Skin epidermis (tissue), 12 donors: ENCODE data around the gene GOLGA8B.
A peak's percentile ranks its signal among the peaks of the same experiment; 100 is the strongest.
"Not testable (repeated sequence)": the region's sequence is repeated elsewhere in the genome, so short reads cannot be mapped to it uniquely, and the experiment has no call there.

ENCODE experiments used
- H3K27ac ChIP-seq, 21 experiments: fragments of 200-600 bp; sonication (generic) in 11 of 21; one replicate each; pipeline ENCODE4 v1.5.0; 2020; ENCODE audit warnings: mild to moderate bottlenecking in 3 of 21, inconsistent platforms in 2 of 21, moderate library complexity in 2 of 21
- H3K4me3 ChIP-seq, 7 experiments: fragments of 200-600 bp; sonication (generic) in 2 of 7; one replicate each; pipeline ENCODE4 v1.5.0; 2020; ENCODE audit warnings: inconsistent platforms in 2 of 7, mild to moderate bottlenecking in 2 of 7, moderate library complexity in 1 of 7

The GOLGA8B gene

GRCh38 chr15:34600923-34601322, 17.5 kb upstream of the GOLGA8B start:
- H3K27ac ChIP-seq: no peak overlapping the region
- H3K4me3 ChIP-seq: no peak overlapping the region

- no peak overlapping the region for H3K27ac ChIP-seq
- H3K4me3 ChIP-seq: no peak overlapping the region
These were observed 15.5 kb upstream of the GOLGA8B start for GRCh38 chr15:34598799-34599585.

GRCh38 chr15:34597316-34597715, 13.9 kb upstream of the GOLGA8B start:
- H3K27ac ChIP-seq: no peak overlapping the region
- no peak overlapping the region for H3K4me3 ChIP-seq

- Histone ChIP-seq H3K27ac (no peak overlapping the region), H3K4me3 (no peak overlapping the region)
These were observed 10.9 kb upstream of the GOLGA8B start for GRCh38 chr15:34594361-34594760.

DNA sequence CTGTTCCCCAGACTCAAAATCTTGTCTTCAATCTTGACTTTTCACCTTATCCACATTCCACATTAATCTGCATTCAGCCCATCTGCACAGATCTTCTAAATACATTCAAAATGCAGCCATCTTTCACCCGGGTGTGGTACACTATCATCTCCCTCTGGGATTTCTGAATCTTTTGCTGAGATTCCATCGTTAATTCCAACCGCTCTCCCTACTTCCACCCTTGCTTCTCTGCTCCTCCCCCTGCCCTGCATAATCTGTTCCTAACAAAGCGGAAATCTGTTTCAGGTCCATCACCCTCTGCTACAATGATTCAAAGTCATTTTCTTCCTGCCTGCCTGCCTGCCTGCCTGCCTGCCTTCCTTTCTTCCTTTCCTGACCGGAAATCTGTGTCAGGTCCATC, 7.9 kb upstream of the GOLGA8B start:
- Histone ChIP-seq H3K4me3 (no peak overlapping the region), H3K27ac (no peak overlapping the region)

DNA sequence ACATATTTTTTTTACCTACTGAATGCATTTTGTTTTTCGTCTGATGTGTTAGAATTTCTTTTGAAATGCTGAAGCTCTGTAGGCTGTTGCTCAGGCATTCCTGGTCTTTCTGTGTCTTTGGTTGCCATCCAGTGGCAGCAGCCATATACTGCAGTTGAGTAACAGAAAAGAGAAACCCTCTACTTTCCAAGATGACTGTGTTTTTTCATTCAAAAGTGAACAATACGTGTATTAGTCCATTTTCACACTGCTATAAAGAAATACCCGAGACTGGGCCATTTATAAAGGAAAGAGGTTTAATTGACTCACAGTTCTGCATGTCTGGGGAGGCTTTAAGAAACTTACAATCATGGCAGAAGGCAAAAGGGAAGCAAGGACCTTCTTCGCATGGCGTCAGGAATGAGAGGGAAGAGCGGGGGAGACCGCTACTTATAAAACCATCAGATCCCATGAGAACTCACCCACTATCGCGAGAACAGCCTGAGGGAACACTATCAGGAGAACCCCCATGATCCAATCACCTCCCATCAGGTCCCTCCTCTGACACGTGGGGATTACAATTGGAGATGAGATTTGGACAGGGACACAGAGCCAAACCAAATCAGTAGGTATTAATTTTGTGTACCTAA, 4.7 kb upstream of the GOLGA8B start:
- H3K27ac ChIP-seq: no peak overlapping the region
- H3K4me3 ChIP-seq: peak overlapping the region in 1 of 7 experiments; percentile 28

DNA sequence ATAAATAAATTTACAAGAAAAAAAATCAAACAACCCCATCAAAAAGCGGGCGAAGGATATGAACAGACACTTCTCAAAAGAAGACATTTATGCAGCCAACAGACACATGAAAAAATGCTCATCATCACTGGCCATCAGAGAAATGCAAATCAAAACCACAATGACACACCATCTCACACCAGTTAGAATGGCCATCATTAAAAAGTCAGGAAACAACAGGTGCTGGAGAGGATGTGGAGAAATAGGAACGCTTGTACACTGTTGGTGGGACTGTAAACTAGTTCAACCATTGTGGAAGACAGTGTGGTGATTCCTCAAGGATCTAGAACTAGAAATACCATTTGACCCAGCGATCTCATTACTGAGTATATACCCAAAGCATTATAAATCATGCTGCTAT, 2.5 kb upstream of the GOLGA8B start:
- H3K4me3 ChIP-seq, H3K27ac ChIP-seq: not testable (repeated sequence)

DNA sequence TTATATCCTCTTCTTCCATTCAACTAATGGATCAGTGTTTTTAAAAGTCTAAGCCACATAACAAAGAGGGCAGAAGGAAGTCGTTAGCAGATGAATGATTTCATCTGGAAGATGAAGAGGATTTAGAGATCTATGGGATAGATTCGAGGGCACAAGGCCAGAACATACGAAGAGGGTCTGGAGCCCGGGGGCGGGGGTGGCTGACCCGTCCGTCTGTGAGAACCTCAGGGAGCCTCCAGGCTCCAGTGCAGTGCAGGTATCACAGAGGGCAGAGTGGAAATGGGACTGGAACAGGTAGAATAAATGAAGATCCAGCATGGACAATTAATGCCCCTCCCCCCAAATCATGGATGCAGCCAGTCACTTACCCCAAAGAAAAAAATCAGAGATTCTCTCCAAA, 1.5 kb upstream of the GOLGA8B start:
- Histone ChIP-seq H3K27ac (no peak overlapping the region), H3K4me3 (no peak overlapping the region)

DNA sequence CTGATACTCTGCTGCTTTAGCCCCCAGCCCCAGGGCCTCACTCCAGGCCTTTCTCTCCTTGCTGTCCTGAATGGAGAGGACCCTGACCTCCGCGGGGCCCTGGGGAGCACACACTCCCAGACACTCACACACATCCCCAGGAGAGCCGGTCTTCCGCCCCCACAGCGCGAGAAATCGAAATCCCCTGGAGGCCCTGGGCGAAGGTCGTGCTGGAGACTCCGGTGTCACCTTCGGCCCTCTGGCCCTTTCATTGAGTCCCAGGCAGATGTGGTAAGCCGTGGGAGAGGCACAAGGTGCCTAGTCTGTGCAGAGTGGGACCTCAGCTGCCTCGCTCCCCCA, 848 bp upstream of the GOLGA8B start:
- peak overlapping the region in 4 of 21 experiments; percentile 38 to 68 (median 56) for H3K27ac ChIP-seq

GRCh38 chr15:34582461-34583371, 735 bp downstream of the GOLGA8B start:
- peak overlapping the region in 16 of 21 experiments; percentile 7 to 68 (median 56) for H3K27ac ChIP-seq

More for the DNA sequence above, 848 bp upstream of the GOLGA8B start:
- H3K4me3 ChIP-seq: peak overlapping the region; percentile 68 to 88 (median 77)

DNA sequence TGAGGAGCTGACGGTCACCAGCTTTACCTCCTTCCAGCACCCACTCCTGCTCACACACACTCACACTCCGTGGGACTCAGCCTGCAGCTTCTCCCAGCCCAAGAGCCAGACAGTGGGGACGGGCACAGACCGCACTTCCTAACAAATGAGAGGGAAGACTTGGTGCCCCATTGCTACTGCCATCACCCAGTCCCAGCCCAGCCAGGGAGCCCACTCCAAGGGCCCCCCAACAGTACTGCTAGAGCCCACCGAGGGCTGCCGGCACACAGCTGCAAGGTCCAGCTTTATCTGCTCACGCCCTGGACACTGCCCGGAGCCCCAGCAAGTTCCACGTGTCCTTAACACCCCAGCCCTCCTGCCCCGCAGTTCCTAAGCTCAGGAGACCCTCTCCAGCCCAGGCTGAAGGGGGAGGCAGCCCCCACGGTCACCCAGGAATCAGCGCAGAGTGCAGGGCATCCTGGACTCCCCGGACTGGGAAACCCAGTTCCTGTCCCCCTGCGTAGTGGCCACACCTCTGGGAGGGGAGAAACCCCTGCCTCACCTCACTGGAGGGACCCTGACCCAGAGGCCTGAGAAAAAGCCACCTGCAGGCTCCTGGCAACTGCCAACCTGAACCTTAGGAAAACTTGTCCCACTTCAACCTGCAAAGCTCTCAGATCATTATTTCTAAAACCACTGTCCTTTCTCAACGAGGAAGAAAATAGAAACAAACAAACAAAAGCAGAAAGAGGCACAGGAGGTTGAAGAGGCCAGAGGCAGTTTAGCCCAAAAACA, 1.6 kb downstream of the GOLGA8B start:
- H3K4me3 ChIP-seq: peak overlapping the region; percentile 68 to 88 (median 77)
- peak overlapping the region in 2 of 21 experiments; percentile 56 to 68 for H3K27ac ChIP-seq

More at GRCh38 chr15:34582461-34583371, 735 bp downstream of the GOLGA8B start:
- peak overlapping the region; percentile 68 to 88 (median 77) for H3K4me3 ChIP-seq

DNA sequence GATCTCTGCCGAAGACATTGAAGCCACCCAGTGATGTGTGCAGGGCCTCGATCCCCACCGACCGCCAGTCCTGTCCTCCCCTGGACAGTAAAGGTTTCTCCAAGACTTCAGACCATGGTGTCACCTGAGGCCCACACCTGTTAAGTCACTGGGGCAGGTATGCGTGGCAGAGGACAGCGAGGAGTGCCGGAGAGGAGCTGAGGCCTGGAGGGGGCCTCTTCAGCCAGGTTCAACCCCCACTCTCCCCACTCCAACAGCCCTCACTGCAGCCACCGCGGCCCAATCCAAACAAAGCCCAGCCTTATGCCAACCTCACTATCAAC, 2.4 kb downstream of the GOLGA8B start:
- H3K27ac ChIP-seq: no peak overlapping the region
- H3K4me3 ChIP-seq: no peak overlapping the region

GRCh38 chr15:34580251-34581042, 3.0 kb downstream of the GOLGA8B start:
- H3K27ac ChIP-seq, H3K4me3 ChIP-seq: not testable (repeated sequence)

GRCh38 chr15:34578283-34578674, 5.2 kb downstream of the GOLGA8B start:
- Histone ChIP-seq H3K27ac (no peak overlapping the region), H3K4me3 (no peak overlapping the region)

- H3K27ac ChIP-seq, H3K4me3 ChIP-seq: not testable (repeated sequence)
These were observed 5.7 kb downstream of the GOLGA8B start for GRCh38 chr15:34577658-34578282.

DNA sequence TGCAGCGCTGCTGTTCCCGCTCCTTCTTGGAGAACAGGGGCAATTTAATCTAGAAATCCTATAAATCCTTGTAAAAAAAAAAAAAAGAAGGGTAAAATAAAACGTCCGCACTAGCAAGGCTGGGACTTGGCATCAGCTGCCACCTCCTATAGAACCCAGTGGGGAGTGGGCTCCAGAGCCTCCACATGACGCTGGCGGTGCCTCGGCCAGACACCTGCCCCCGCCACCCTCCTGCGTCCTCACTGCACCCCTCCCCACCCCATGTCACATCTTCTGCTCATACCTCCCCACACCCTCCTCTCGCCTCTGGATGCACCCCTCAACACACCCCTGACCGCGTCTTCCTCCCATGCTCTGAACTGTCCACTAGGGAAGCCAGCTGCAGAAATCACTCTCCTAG, 8.4 kb downstream of the GOLGA8B start:
- not testable (repeated sequence) for H3K27ac ChIP-seq, H3K4me3 ChIP-seq

GRCh38 chr15:34572921-34573320, 10.5 kb downstream of the GOLGA8B start:
- H3K4me3 ChIP-seq, H3K27ac ChIP-seq: not testable (repeated sequence)

DNA sequence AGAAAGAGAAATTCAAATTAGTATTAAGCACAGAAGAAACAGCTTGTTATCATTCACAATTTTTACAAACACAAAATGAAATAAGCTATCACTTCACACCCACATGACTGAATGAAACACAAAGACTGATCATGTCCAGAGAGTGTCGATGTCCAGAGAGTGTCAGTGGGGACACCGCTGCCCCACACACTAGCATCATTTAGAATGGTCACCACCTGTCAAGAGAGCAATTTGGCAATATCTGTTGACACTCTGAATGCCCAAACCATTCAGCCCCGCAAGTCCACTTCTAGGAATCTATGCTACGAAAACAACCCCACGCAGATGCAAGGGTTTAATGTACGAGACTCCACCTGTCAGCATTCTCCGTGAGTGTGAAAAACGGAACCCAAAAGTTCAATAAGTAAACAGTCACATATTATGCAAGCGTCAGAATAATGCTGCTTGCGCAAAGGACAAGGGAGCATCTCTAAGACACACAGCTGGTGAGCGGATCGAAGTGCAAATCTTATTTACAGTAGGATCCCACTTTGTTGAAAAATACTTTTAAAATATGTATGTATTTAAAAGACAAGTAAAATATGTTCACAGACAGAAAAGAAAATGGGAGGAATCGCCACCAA, 11.3 kb downstream of the GOLGA8B start:
- H3K4me3 ChIP-seq, H3K27ac ChIP-seq: not testable (repeated sequence)
